GM23248 (cell line): ENCODE results near the gene TKT. TPM values are rescaled to one million over a fixed set of nuclear protein-coding genes. Genes with fewer than 3 reads are reported as not detected.

Experiments
- DNase-seq: peaks from one replicate; pipeline ENCODE4 v3.0.0-alpha.2; 2015
- H2AFZ ChIP-seq: fragments of 200-600 bp; sonication (generic); 2 replicates; pipeline ENCODE4 v1.6.1; 2016; ENCODE audit warnings: antibody characterized with exemption
- H3F3A ChIP-seq: fragments of 200-600 bp; sonication (generic); 2 replicates; pipeline ENCODE4 v1.6.1; 2016; ENCODE audit warnings: mild to moderate bottlenecking, antibody characterized with exemption, mixed run types; ENCODE audit not compliant: insufficient read depth
- H3K27ac ChIP-seq: fragments of 200-600 bp; sonication (generic); 2 replicates; pipeline ENCODE4 v1.5.1; 2016; ENCODE audit warnings: mild to moderate bottlenecking
- H3K27me3 ChIP-seq: fragments of 200-600 bp; sonication (generic); replicated peaks from 2 replicates; pipeline ENCODE4 v1.6.1; 2016; ENCODE audit warnings: mild to moderate bottlenecking; ENCODE audit not compliant: insufficient read depth
- H3K36me3 ChIP-seq: fragments of 200-600 bp; sonication (generic); 2 replicates; pipeline ENCODE4 v1.6.1; 2016; ENCODE audit warnings: low read depth, mild to moderate bottlenecking
- H3K4me1 ChIP-seq: fragments of 200-600 bp; sonication (generic); 2 replicates; pipeline ENCODE4 v1.6.1; 2016; ENCODE audit warnings: mild to moderate bottlenecking; ENCODE audit not compliant: insufficient read depth
- H3K4me2 ChIP-seq: fragments of 200-600 bp; sonication (generic); one replicate; pipeline ENCODE4 v1.6.1; 2016; ENCODE audit warnings: mild to moderate bottlenecking; ENCODE audit not compliant: unreplicated experiment
- H3K4me3 ChIP-seq: fragments of 200-600 bp; sonication (generic); 2 replicates; pipeline ENCODE4 v1.5.1; 2016; ENCODE audit warnings: mild to moderate bottlenecking
- H3K79me2 ChIP-seq: fragments of 200-600 bp; sonication (generic); 2 replicates; pipeline ENCODE4 v1.6.1; 2016; ENCODE audit warnings: mild to moderate bottlenecking; ENCODE audit not compliant: insufficient read depth
- H3K9ac ChIP-seq: fragments of 200-600 bp; sonication (generic); 2 replicates; pipeline ENCODE4 v1.6.1; 2016; ENCODE audit warnings: mild to moderate bottlenecking
- H3K9me2 ChIP-seq: fragments of 200-600 bp; sonication (generic); 2 replicates; pipeline ENCODE4 v1.6.1; 2016; ENCODE audit warnings: mixed run types, mild to moderate bottlenecking, moderate library complexity; ENCODE audit not compliant: insufficient read depth
- H3K9me3 ChIP-seq: fragments of 200-600 bp; sonication (generic); one replicate; pipeline ENCODE4 v1.6.1; 2017; ENCODE audit warnings: low read depth
- H4K20me1 ChIP-seq: fragments of 200-600 bp; sonication (generic); 2 replicates; pipeline ENCODE4 v1.6.0; 2016; ENCODE audit not compliant: insufficient read depth
- EZH2 ChIP-seq: fragments of 200-600 bp; sonication (generic); IDR thresholded peaks from 2 replicates; pipeline ENCODE4 v1.6.1; 2018; ENCODE audit warnings: antibody characterized with exemption, mild to moderate bottlenecking; ENCODE audit not compliant: insufficient read depth, poor library complexity, severe bottlenecking
- EZH2phosphoT487 ChIP-seq: fragments of 200-600 bp; sonication (generic); IDR thresholded peaks from 2 replicates; pipeline ENCODE4 v1.6.1; 2018; ENCODE audit warnings: antibody characterized with exemption, moderate library complexity, mild to moderate bottlenecking, low read depth; ENCODE audit not compliant: insufficient read depth
- WGBS, 2 experiments: methylation state at CpG; one replicate each; pipeline ENCODE4 v1.1.6; 2015 to 2017; ENCODE audit warnings: low lambda C conversion rate in 2 of 2, low coverage in 1 of 2; ENCODE audit errors: missing lambda C conversion rate in 2 of 2; 5-methylcytosine and 5-hydroxymethylcytosine counted together
- in situ Hi-C: fragments of 300-500 bp; cut with MboI; formaldehyde crosslinking; loops from 2 replicates; pipeline ENCODE4 v1.15.0; 2020
- polyA plus RNA-seq: library from polyadenylated mRNA; unstranded; fragments of >200 nt; fragmentation: Nextera tagmentation; extraction: Ambion mirVana; gene quantifications from 2 replicates; pipeline ENCODE4 v1.2.1, GENCODE V29; 2016
- total RNA-seq: library from RNA; depleted of rRNA; stranded (reverse); fragments of >200 nt; shearing (Covaris generic); gene quantifications from 2 replicates; pipeline ENCODE4 v1.2.3, GENCODE V29; 2014

The TKT gene
- total and polyA plus RNA-seq, 2 experiments from 2014 or later = 129 to 256 TPM

GRCh38 chr3:53238886-53239285, 16.9 kb downstream of the TKT start:
- Histone ChIP-seq H3K9me2 (no peaks in the 10 kb centered on the region), H3K9ac (peak overlapping the region; percentile 45), H3F3A (peaks cover 41% of the 10 kb centered on the region), H3K4me3 (no peak overlapping the region), H3K27ac (peak overlapping the region; percentile 92), H3K4me1 (peaks cover 53% of the 10 kb centered on the region), H4K20me1 (no peaks in the 10 kb centered on the region), H2AFZ (no peak overlapping the region), H3K27me3 (no peaks in the 10 kb centered on the region), H3K9me3 (no peaks in the 10 kb centered on the region), H3K36me3 (peaks cover 25% of the 10 kb centered on the region; the same call in 1 of the 2 replicates), H3K79me2 (peaks cover 78% of the 10 kb centered on the region), H3K4me2 (no peak overlapping the region)
- TF ChIP-seq EZH2 = no peak
- no peak for DNase-seq
- 90 to 92% methylated on average over 4 of the region's 4 CpGs for WGBS, 2 experiments
- in situ Hi-C loops = no loop called here

- H3K4me3 ChIP-seq = no peak overlapping the region
- peaks cover 46% of the 10 kb centered on the region for H3K4me1 ChIP-seq
- no peak overlapping the region for H2AFZ ChIP-seq
- H3K9ac ChIP-seq = peak overlapping the region; percentile 45
- peak overlapping the region; percentile 92 for H3K27ac ChIP-seq
- H3K79me2 ChIP-seq = peaks cover 78% of the 10 kb centered on the region
- in situ Hi-C loops = no loop called here
- no peaks in the 10 kb centered on the region for H3K27me3 ChIP-seq
- H3K36me3 ChIP-seq = peaks cover 30% of the 10 kb centered on the region
- peak; percentile 96 for DNase-seq
- H3F3A ChIP-seq = peaks cover 41% of the 10 kb centered on the region
- H3K9me2 ChIP-seq = no peaks in the 10 kb centered on the region
- no peaks in the 10 kb centered on the region for H3K9me3 ChIP-seq
- 71 to 79% methylated on average over 6 of the region's 6 CpGs for WGBS, 2 experiments
- peak overlapping the region; percentile 42 for H3K4me2 ChIP-seq
- TF ChIP-seq EZH2phosphoT487 (no peak), EZH2 (no peak)
- H4K20me1 ChIP-seq = no peaks in the 10 kb centered on the region
Measured at GRCh38 chr3:53238051-53238850, 17.6 kb downstream of the TKT start.

GRCh38 chr3:53236112-53236841, 19.5 kb downstream of the TKT start:
- in situ Hi-C loops = no loop called here
- peak overlapping the region; percentile 92 for H3K27ac ChIP-seq
- H4K20me1 ChIP-seq = no peaks in the 10 kb centered on the region
- no peaks in the 10 kb centered on the region for H3K9me3 ChIP-seq
- H3K27me3 ChIP-seq = no peaks in the 10 kb centered on the region
- H3K4me3 ChIP-seq = no peak overlapping the region
- peaks cover 45% of the 10 kb centered on the region for H3K36me3 ChIP-seq
- H3K79me2 ChIP-seq = peaks cover 76% of the 10 kb centered on the region
- H3K9me2 ChIP-seq = no peaks in the 10 kb centered on the region
- H2AFZ ChIP-seq = no peak overlapping the region
- H3K4me1 ChIP-seq = peaks cover 34% of the 10 kb centered on the region
- WGBS, 2 experiments = 36 to 40% methylated on average over 8 to 9 of the region's 9 CpGs
- TF ChIP-seq EZH2phosphoT487 (no peak), EZH2 (no peak)
- H3K4me2 ChIP-seq = no peak overlapping the region
- peak; percentile 93 for DNase-seq
- H3K9ac ChIP-seq = peak overlapping the region; percentile 64
- peaks cover 37% of the 10 kb centered on the region for H3F3A ChIP-seq

DNA sequence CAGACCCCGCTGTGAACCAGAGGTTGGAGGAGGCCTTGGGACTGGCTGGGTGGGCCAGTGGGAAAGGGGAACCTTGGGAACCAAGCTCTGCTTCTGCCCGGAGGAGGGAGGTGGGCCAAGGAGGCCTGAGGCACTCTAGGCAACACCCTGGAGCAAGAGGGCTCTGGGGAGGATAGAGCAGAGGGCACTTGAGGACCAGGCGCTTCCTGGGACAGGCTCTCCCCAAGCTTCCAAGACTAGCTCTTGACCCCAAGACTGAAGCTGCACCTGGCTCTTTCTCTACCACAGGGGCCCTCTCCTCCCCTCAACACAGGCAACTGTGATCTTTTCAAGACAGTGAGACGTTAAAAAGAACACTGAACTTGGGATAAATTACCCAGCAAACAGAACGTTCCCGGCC, 20.3 kb downstream of the TKT start:
- Histone ChIP-seq H3K4me1 (peaks cover 34% of the 10 kb centered on the region), H3K27me3 (no peaks in the 10 kb centered on the region), H3K9ac (peak overlapping the region; percentile 64), H3K9me3 (no peaks in the 10 kb centered on the region), H3K27ac (peak overlapping the region; percentile 92), H3F3A (peaks cover 37% of the 10 kb centered on the region), H3K4me3 (no peak overlapping the region), H3K79me2 (peaks cover 68% of the 10 kb centered on the region), H3K9me2 (no peaks in the 10 kb centered on the region), H2AFZ (no peak overlapping the region), H3K4me2 (no peak overlapping the region), H4K20me1 (no peaks in the 10 kb centered on the region), H3K36me3 (peaks cover 44% of the 10 kb centered on the region)
- in situ Hi-C loops = no loop called here
- no peak for DNase-seq
- 60 to 68% methylated on average over 4 to 6 of the region's 6 CpGs for WGBS, 2 experiments
- TF ChIP-seq EZH2phosphoT487 = no peak
- no peak for TF ChIP-seq EZH2
